Astrocyte of the spinal cord (primary cell): Measurements from ENCODE around the gene SHOC2.

Source experiments
- DNase-seq: peaks from one replicate; pipeline ENCODE4 v3.0.0; 2011; ENCODE audit warnings: low read depth, low spot score
- H3K4me3 ChIP-seq: 2 replicates; pipeline ENCODE4 v1.5.1; 2011; ENCODE audit warnings: low read depth, mild to moderate bottlenecking, low read length, moderate library complexity
- in situ Hi-C: cut with HindIII; loops from 2 replicates; pipeline ENCODE4 v1.10.0; 2017; ENCODE audit warnings: low sequenced_read_pairs
- TF ChIP-seq, protein P1 (sequence below): IDR thresholded peaks from 2 replicates; pipeline ENCODE4 v1.5.1; 2012; ENCODE audit warnings: low read depth, mild to moderate bottlenecking, low read length, inconsistent platforms

SHOC2 gene

DNA sequence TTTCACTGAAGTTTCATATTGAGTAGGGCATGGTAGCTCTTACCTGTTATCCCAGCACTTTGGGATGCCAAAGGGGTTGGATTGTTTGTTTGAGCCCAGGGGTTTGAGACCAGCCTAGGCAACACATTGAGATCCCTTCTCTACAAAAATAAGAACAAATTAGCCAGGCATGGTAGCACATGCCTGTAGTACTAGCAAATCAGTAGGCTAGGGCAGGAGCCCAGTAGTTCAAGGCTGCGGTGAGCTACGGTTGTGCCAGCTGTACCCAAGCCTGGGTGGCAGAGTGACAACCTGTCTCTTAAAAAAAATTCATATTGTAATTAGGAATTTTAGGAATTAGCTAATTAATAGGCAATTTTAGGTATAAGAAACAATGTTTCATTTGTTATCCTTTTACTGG, 18.4 kb upstream of the SHOC2 start:
- H3K4me3 ChIP-seq = no peak overlapping the region
- in situ Hi-C loops = no loop called here
- TF ChIP-seq, protein P1, sequence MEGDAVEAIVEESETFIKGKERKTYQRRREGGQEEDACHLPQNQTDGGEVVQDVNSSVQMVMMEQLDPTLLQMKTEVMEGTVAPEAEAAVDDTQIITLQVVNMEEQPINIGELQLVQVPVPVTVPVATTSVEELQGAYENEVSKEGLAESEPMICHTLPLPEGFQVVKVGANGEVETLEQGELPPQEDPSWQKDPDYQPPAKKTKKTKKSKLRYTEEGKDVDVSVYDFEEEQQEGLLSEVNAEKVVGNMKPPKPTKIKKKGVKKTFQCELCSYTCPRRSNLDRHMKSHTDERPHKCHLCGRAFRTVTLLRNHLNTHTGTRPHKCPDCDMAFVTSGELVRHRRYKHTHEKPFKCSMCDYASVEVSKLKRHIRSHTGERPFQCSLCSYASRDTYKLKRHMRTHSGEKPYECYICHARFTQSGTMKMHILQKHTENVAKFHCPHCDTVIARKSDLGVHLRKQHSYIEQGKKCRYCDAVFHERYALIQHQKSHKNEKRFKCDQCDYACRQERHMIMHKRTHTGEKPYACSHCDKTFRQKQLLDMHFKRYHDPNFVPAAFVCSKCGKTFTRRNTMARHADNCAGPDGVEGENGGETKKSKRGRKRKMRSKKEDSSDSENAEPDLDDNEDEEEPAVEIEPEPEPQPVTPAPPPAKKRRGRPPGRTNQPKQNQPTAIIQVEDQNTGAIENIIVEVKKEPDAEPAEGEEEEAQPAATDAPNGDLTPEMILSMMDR = no peak
- DNase-seq = no peak

DNA sequence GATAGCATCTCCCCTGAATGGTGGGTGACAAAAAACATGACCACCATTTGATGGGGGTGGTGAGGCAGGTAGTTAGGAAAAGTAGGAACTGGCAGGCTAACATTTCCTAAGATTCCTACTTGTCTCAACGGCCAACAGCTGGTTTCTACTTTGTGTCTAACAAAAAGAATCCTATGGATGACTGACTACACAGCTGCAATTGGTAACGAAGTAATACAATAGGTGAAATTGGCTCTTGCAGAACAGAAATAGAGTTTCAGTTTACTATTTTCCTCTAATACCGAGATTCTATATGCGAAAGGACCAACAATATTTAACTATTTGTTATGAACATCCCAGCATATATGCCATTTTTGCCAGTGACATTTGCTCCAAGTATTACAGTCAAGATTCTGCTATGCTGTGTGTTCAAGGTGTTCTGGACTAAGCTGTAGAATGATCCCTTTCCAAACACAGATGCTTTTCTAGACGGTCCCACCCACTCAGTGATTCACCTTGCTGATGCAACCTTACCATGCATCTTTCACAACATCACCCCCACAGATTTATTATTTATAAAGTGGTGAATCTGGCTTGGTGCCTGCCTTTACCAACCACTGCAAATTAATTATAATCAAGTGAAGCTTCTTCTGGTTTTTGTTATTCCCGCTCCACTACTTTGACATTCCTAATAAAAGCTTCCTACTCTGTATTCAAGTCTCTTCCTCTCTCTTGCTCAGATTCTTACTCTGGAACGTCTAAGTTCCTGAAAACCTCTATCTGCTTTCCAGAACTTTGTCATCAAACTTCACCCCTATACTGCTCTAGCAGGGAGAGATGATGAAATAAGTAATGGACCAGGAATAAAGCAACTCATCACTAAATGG, 17.2 kb upstream of the SHOC2 start:
- TF ChIP-seq, protein P1 = no peak
- no peak overlapping the region for H3K4me3 ChIP-seq
- DNase-seq = peak; percentile 77
- in situ Hi-C loops = no loop called here

DNA sequence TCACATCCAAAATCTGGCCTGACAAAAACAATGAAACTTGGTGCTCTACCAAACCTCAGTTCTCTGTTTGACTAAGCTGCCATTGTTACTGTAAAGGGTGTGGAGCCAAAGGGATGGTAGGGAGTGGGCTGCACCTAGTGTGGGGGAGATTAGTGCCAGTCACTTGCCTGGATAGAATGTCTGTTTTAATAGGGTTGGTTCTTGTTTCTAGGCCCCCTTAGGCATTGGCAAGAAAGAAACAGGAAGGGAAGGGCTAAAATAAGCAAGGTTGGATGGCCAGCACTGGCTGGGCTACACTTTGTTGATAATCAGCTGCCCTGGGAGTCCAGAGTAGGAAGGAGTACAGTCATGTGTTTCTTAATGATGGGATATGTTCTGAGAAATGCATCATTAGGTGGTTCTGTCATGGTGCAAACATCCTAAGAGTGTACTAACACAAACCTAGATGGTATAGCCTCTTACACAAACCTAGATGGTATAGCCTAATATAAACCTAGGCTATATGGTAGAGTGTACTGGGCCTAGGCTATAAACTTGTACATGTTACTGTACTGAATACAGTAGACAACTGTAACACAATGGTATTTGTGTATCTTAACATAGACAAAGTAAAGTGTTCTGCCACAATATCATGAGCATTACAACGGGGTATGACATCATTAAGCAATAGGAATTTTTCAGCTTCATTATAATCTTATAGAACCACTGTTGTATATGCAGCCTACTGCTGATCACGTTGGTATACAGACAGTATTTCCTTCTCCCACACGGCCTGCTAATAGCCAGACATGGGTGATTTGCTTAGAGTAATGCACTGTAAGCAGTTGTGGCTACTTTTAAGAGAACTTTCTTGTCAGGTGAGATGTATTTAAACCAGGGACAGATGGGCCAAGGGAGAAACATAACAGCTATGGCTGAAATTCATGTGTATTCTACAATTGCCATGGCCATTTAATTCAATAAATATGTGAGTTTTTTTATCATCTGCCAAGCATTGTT, 15.8 kb upstream of the SHOC2 start:
- in situ Hi-C loops = no loop called here
- H3K4me3 ChIP-seq = no peak overlapping the region
- TF ChIP-seq, protein P1 = no peak
- DNase-seq = no peak

DNA sequence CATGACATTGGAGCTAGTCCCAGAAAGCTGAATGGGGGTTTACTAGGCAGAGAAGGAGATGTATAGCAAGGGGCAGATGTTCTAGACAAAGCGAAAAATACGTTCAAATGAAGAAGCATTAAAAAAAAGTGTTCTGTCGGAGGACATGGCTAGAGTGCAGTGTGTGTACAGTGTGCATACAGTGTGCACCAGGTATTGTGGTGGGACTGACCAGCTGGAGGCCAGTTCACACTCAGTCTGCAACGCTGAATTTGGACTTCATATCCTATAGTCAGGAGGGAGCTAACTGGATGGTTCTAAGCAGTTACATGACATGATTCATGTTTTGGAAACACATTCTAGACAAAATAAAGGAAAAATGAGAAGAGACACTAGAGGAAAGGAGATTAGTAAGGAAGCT, 9.3 kb upstream of the SHOC2 start:
- in situ Hi-C loops = no loop called here
- H3K4me3 ChIP-seq = no peak overlapping the region
- no peak for DNase-seq
- TF ChIP-seq, protein P1 = no peak

DNA sequence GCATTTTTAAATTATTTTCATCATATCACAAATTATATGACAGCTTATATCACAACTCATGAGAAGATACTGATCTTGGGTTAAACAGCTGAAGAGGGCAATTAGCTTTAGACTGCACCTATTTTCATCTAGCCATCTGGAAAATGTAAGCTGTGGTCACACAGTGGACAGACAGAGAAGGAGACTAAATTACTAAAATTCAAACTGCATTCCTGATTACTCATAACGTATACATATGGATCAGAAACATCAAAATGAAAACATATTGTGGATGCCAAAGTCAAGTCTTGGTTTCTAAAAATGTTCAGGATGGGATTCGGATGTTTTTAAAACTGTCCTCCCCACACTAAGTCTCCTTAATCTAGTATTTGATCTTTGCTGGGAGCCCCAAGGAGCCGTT, 7.0 kb upstream of the SHOC2 start:
- in situ Hi-C loops = no loop called here
- no peak overlapping the region for H3K4me3 ChIP-seq
- TF ChIP-seq, protein P1 = no peak
- DNase-seq = peak; percentile 62

DNA sequence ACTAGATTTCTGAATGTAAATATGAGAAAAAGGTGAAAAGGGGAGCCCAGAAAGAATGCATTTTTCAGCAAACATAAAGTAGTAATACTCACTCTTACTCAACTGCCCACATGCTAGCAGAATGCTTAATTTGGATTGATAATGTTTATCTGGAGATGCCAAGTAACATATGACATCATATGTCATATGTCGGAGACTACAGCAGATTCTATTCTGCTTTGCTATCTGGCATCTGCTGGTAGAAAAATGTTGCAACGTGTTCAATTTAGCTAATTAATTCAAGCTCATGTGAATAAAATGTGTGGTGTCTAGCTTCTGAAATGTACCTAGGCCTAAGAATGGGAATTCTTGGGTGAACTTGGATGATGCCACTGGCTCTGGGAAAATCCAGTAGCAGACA, 5.0 kb upstream of the SHOC2 start:
- in situ Hi-C loops = no loop called here
- DNase-seq = no peak
- TF ChIP-seq, protein P1 = no peak
- no peak overlapping the region for H3K4me3 ChIP-seq
